ENCODE measurements around the gene FGF6.

FGF6 gene

GRCh38 chr12:4445156-4446101, at the start of gene FGF6:
FGF6 (minus strand) TSS chr12:4445815; CDS start chr12:4445570, 245 bp downstream.
- H3K4me3 ChIP-seq (ENCODE audit: low read depth, low read length): no peak within 1 kb of the TSS
- no peak for DNase-seq (ENCODE audit: low read depth)
- TF ChIP-seq, protein P1, sequence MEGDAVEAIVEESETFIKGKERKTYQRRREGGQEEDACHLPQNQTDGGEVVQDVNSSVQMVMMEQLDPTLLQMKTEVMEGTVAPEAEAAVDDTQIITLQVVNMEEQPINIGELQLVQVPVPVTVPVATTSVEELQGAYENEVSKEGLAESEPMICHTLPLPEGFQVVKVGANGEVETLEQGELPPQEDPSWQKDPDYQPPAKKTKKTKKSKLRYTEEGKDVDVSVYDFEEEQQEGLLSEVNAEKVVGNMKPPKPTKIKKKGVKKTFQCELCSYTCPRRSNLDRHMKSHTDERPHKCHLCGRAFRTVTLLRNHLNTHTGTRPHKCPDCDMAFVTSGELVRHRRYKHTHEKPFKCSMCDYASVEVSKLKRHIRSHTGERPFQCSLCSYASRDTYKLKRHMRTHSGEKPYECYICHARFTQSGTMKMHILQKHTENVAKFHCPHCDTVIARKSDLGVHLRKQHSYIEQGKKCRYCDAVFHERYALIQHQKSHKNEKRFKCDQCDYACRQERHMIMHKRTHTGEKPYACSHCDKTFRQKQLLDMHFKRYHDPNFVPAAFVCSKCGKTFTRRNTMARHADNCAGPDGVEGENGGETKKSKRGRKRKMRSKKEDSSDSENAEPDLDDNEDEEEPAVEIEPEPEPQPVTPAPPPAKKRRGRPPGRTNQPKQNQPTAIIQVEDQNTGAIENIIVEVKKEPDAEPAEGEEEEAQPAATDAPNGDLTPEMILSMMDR (IDR thresholded peaks at IDR 0.05; ENCODE audit: control insufficient read depth, extremely low read depth, insufficient read depth): no peak

- no peak for DNase-seq (ENCODE audit: low read depth)
- no peak overlapping the region for H3K4me3 ChIP-seq (ENCODE audit: low read depth, low read length)
- TF ChIP-seq, protein P1 (IDR thresholded peaks at IDR 0.05; ENCODE audit: control insufficient read depth, extremely low read depth, insufficient read depth): no peak
These were observed 45.4 kb upstream of the FGF6 start for GRCh38 chr12:4490973-4491372.

- no peak for DNase-seq (ENCODE audit: low read depth)
- TF ChIP-seq, protein P1 (IDR thresholded peaks at IDR 0.05; ENCODE audit: control insufficient read depth, extremely low read depth, insufficient read depth): no peak
- H3K4me3 ChIP-seq (ENCODE audit: low read depth, low read length): no peak overlapping the region
These were observed 43.9 kb upstream of the FGF6 start for GRCh38 chr12:4489556-4489955.

DNA sequence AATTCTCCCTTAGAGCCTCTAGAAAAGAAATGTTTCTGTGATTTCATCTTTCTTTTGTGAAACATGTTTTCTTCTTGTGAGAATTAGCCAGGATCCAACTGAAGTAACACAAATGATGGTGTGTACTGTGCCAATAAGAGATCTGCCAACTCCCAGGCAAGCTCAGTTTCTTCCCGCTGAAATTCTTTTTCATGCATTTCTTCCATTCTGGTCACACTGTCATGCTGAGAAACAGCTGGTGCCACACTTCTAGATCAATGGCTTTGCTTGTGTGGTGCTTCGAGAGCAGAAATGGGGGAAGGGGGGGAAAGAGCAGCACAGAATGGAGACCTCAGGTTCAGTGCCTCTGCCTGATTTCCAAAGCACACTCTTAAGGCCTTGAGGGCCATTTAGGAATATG, 41.4 kb upstream of the FGF6 start:
- no peak for DNase-seq (ENCODE audit: low read depth)
- no peak overlapping the region for H3K4me3 ChIP-seq (ENCODE audit: low read depth, low read length)
- TF ChIP-seq, protein P1 (IDR thresholded peaks at IDR 0.05; ENCODE audit: control insufficient read depth, extremely low read depth, insufficient read depth): no peak

- H3K4me3 ChIP-seq (ENCODE audit: low read depth, low read length): no peak overlapping the region
- TF ChIP-seq, protein P1 (IDR thresholded peaks at IDR 0.05; ENCODE audit: control insufficient read depth, extremely low read depth, insufficient read depth): no peak
- no peak for DNase-seq (ENCODE audit: low read depth)
These were observed 40.6 kb upstream of the FGF6 start for GRCh38 chr12:4486049-4486699.

DNA sequence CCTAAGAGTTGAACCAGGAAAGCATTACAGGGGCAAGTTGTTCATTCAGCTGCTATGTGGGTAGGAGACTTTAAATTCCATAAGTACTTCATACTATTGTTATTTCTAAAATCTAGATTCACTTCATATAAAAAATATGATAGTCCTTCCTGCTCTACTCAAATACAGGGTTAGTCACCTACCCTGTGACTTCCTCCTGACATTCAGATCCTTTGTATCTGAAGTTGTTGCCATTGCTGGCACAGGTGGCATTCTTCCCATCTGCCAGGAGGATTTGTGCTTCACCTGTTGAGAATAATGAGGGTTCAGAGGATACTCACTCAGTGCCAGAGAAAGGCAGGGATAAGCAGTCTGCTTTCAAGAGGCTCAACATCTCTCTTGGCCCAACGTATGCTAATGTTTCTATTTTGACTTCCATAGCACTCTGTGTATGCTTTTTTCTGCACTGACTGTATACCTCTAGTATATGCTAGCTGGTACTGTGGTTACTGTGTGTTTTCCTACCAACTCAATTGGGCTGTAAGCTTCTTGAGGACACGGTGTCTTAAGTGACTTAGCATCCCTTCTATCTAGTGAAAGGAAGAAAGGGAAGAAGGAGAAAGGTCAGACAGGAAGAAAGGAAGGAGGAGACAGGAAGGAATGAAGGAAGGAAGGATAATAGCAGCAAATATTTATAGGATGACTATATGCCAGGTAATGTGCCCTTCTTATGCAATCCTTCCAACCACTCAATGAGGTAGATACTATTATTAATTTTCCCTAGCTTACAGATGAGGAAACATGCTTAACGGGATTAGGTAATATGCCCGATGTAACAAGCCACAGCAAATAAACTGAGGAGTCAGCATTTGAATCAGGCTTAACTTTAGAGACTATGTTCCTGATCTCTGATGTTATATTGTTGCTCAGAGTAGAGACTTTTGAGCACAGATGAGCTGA, 38.5 kb upstream of the FGF6 start:
- TF ChIP-seq, protein P1 (IDR thresholded peaks at IDR 0.05; ENCODE audit: control insufficient read depth, extremely low read depth, insufficient read depth): no peak
- H3K4me3 ChIP-seq (ENCODE audit: low read depth, low read length): no peak overlapping the region
- no peak for DNase-seq (ENCODE audit: low read depth)

Data from LNCaP clone FGC (cell line).